Smooth muscle cell (in vitro differentiated cells): ENCODE data around the gene POMT2. TPM values are rescaled to one million over a fixed set of nuclear protein-coding genes. Genes with fewer than 3 reads are reported as not detected.

Experiments used
- DNase-seq: peaks from one replicate; lab custom pipeline; 2025; ENCODE audit not compliant: unreplicated experiment; lab: John Stamatoyannopoulos, UW
- H2AFZ ChIP-seq: fragments of 200-600 bp; sonication (generic); 2 replicates; pipeline ENCODE4 v1.6.0; 2016; ENCODE audit warnings: antibody characterized with exemption, low read depth, mild to moderate bottlenecking
- H3F3A ChIP-seq: fragments of 200-600 bp; sonication (generic); 2 replicates; pipeline ENCODE4 v1.6.0; 2017; ENCODE audit warnings: antibody characterized with exemption, low read depth
- H3K27ac ChIP-seq: fragments of 200-600 bp; sonication (generic); 2 replicates; pipeline ENCODE4 v1.5.1; 2016; ENCODE audit warnings: low read depth, mild to moderate bottlenecking
- H3K27me3 ChIP-seq: fragments of 200-600 bp; sonication (generic); 2 replicates; pipeline ENCODE4 v1.6.1; 2016; ENCODE audit warnings: low read depth, mild to moderate bottlenecking
- H3K36me3 ChIP-seq: fragments of 200-600 bp; sonication (generic); 2 replicates; pipeline ENCODE4 v1.5.1; 2016; ENCODE audit warnings: low read depth
- H3K4me1 ChIP-seq: fragments of 200-600 bp; sonication (generic); 2 replicates; pipeline ENCODE4 v1.5.1; 2016; ENCODE audit warnings: low read depth
- H3K4me2 ChIP-seq: fragments of 200-600 bp; sonication (generic); 2 replicates; pipeline ENCODE4 v1.6.0; 2016; ENCODE audit warnings: mild to moderate bottlenecking
- H3K4me3 ChIP-seq: fragments of 200-600 bp; sonication (generic); 2 replicates; pipeline ENCODE4 v1.5.1; 2016; ENCODE audit warnings: mild to moderate bottlenecking
- H3K79me2 ChIP-seq: fragments of 200-600 bp; sonication (generic); 2 replicates; pipeline ENCODE4 v1.6.0; 2016; ENCODE audit warnings: low read depth, mild to moderate bottlenecking
- H3K9ac ChIP-seq: fragments of 200-600 bp; sonication (generic); 2 replicates; pipeline ENCODE4 v1.6.0; 2016; ENCODE audit warnings: low read depth
- H3K9me3 ChIP-seq: fragments of 200-600 bp; sonication (generic); replicated peaks from 2 replicates; pipeline ENCODE4 v1.5.1; 2016; ENCODE audit warnings: low read depth
- H4K20me1 ChIP-seq: fragments of 200-600 bp; sonication (generic); 2 replicates; pipeline ENCODE4 v1.6.0; 2016; ENCODE audit warnings: low read depth
- CTCF ChIP-seq: fragments of 200-600 bp; sonication (generic); IDR thresholded peaks from 2 replicates; pipeline ENCODE4 v1.5.1; 2017; ENCODE audit warnings: borderline replicate concordance, mild to moderate bottlenecking, antibody characterized with exemption; ENCODE audit not compliant: insufficient read depth, poor library complexity, severe bottlenecking
- WGBS: methylation state at CpG from one replicate; pipeline ENCODE4 v1.1.7; 2016; ENCODE audit warnings: low lambda C conversion rate; 5-methylcytosine and 5-hydroxymethylcytosine counted together
- polyA plus RNA-seq: library from polyadenylated mRNA; unstranded; fragments of >200 nt; fragmentation: Nextera tagmentation; extraction: Ambion mirVana; gene quantifications from 2 replicates; pipeline ENCODE4 v1.2.1, GENCODE V29; 2016
- total RNA-seq: library from RNA; depleted of rRNA; stranded (reverse); fragments of >200 nt; gene quantifications from 2 replicates; pipeline ENCODE4 v1.2.3, GENCODE V29; 2014

The POMT2 gene
- total and polyA plus RNA-seq, 2 experiments from 2014 or later: 15.9 to 39.8 TPM

GRCh38 chr14:77278461-77279230 lies 42.0 kb downstream of the POMT2 start:
- H3K27me3 ChIP-seq: no peaks in the 10 kb centered on the region
- H3K4me1 ChIP-seq: no peaks in the 10 kb centered on the region
- H4K20me1 ChIP-seq: no peaks in the 10 kb centered on the region
- no peak for TF ChIP-seq CTCF
- H3K27ac ChIP-seq: no peak overlapping the region
- no peak for DNase-seq
- H3K36me3 ChIP-seq: no peaks in the 10 kb centered on the region
- H2AFZ ChIP-seq: no peak overlapping the region
- no peak overlapping the region for H3K9ac ChIP-seq
- no peak overlapping the region for H3K4me3 ChIP-seq
- no peaks in the 10 kb centered on the region for H3K9me3 ChIP-seq
- H3K4me2 ChIP-seq: no peak overlapping the region
- 98% methylated on average over 14 of the region's 14 CpGs for WGBS
- H3F3A ChIP-seq: no peaks in the 10 kb centered on the region
- no peaks in the 10 kb centered on the region for H3K79me2 ChIP-seq

- no peaks in the 10 kb centered on the region for H4K20me1 ChIP-seq
- H3K9ac ChIP-seq: no peak overlapping the region
- no peak overlapping the region for H2AFZ ChIP-seq
- peaks cover 12% of the 10 kb centered on the region for H3K27me3 ChIP-seq
- no peaks in the 10 kb centered on the region for H3F3A ChIP-seq
- H3K4me3 ChIP-seq: no peak overlapping the region
- WGBS: 96% methylated on average over 12 of the region's 12 CpGs
- H3K4me2 ChIP-seq: no peak overlapping the region
- no peak overlapping the region for H3K27ac ChIP-seq
- no peaks in the 10 kb centered on the region for H3K9me3 ChIP-seq
- no peaks in the 10 kb centered on the region for H3K36me3 ChIP-seq
- H3K79me2 ChIP-seq: no peaks in the 10 kb centered on the region
- H3K4me1 ChIP-seq: no peaks in the 10 kb centered on the region
- no peak for TF ChIP-seq CTCF
- no peak for DNase-seq
These were observed 43.7 kb downstream of the POMT2 start for GRCh38 chr14:77276959-77277358.

- no peak overlapping the region for H3K27ac ChIP-seq
- no peaks in the 10 kb centered on the region for H3K9me3 ChIP-seq
- no peak overlapping the region for H3K4me2 ChIP-seq
- H4K20me1 ChIP-seq: no peaks in the 10 kb centered on the region
- H2AFZ ChIP-seq: no peak overlapping the region
- no peaks in the 10 kb centered on the region for H3F3A ChIP-seq
- WGBS: 90% methylated on average over 15 of the region's 15 CpGs
- no peaks in the 10 kb centered on the region for H3K4me1 ChIP-seq
- peaks cover 17% of the 10 kb centered on the region for H3K27me3 ChIP-seq
- H3K36me3 ChIP-seq: no peaks in the 10 kb centered on the region
- TF ChIP-seq CTCF: no peak
- no peak overlapping the region for H3K4me3 ChIP-seq
- H3K79me2 ChIP-seq: no peaks in the 10 kb centered on the region
- no peak for DNase-seq
- H3K9ac ChIP-seq: no peak overlapping the region
These were observed 44.3 kb downstream of the POMT2 start for GRCh38 chr14:77276295-77276935.
